Limb (tissue), 2 donors: ENCODE measurements around the gene DAD1.
A peak's percentile ranks its signal among the peaks of the same experiment; 100 is the strongest.
"Not testable (repeated sequence)": the region's sequence is repeated elsewhere in the genome, so short reads cannot be mapped to it uniquely, and the experiment has no call there.

Source experiments
- DNase-seq, 2 donors: peaks; one replicate each; pipeline ENCODE4 v3.0.0-alpha.2; 2016; ENCODE audit errors: extremely low spot score in 2 of 2

The DAD1 gene

GRCh38 chr14:22589096-22589839 is at the start of gene DAD1:
DAD1 (minus strand) TSS chr14:22589224; CDS start chr14:22589157, 67 bp downstream.
- peak; percentile 100 for DNase-seq

GRCh38 chr14:22635980-22636379 is 47.0 kb upstream of the DAD1 start:
- DNase-seq: not testable (repeated sequence)

- DNase-seq: no peak
These were observed 45.3 kb upstream of the DAD1 start for GRCh38 chr14:22634233-22634900.

- DNase-seq: no peak
These were observed 41.5 kb upstream of the DAD1 start for GRCh38 chr14:22630486-22630885.

- DNase-seq: no peak
These were observed 41.0 kb upstream of the DAD1 start for GRCh38 chr14:22630066-22630465.

GRCh38 chr14:22629361-22629760 is 40.3 kb upstream of the DAD1 start:
- no peak for DNase-seq

GRCh38 chr14:22627506-22628263 is 38.7 kb upstream of the DAD1 start:
- DNase-seq: no peak

- no peak for DNase-seq
These were observed 37.6 kb upstream of the DAD1 start for GRCh38 chr14:22626590-22626989.

- DNase-seq: no peak
These were observed 34.0 kb upstream of the DAD1 start for GRCh38 chr14:22623047-22623446.

GRCh38 chr14:22622255-22622654 is 33.2 kb upstream of the DAD1 start:
- no peak for DNase-seq

GRCh38 chr14:22615765-22616164 is 26.7 kb upstream of the DAD1 start:
- not testable (repeated sequence) for DNase-seq

GRCh38 chr14:22614240-22614799 is 25.3 kb upstream of the DAD1 start:
- DNase-seq: peak; percentile 41 to 58

- DNase-seq: no peak
These were observed 24.8 kb upstream of the DAD1 start for GRCh38 chr14:22613736-22614239.

- no peak for DNase-seq
These were observed 24.2 kb upstream of the DAD1 start for GRCh38 chr14:22613106-22613695.

- DNase-seq: no peak
These were observed 21.9 kb upstream of the DAD1 start for GRCh38 chr14:22610931-22611330.

- no peak for DNase-seq
These were observed 18.3 kb upstream of the DAD1 start for GRCh38 chr14:22607291-22607690.

- DNase-seq: no peak
These were observed 17.4 kb upstream of the DAD1 start for GRCh38 chr14:22606380-22606779.

GRCh38 chr14:22602862-22603261 is 13.8 kb upstream of the DAD1 start:
- no peak for DNase-seq

- no peak for DNase-seq
These were observed 13.0 kb upstream of the DAD1 start for GRCh38 chr14:22601996-22602395.

- no peak for DNase-seq
These were observed 12.4 kb upstream of the DAD1 start for GRCh38 chr14:22601456-22601855.

- DNase-seq: no peak
These were observed 11.0 kb upstream of the DAD1 start for GRCh38 chr14:22600027-22600426.
